K562 (cell line): Measurements from ENCODE around the gene FBXW8. TPM values are rescaled to one million over a fixed set of nuclear protein-coding genes. Genes with fewer than 3 reads are reported as not detected.

Experiments used
- ATAC-seq: fragments of 200-7000 bp; cut with Tn5 transposase; 3 replicates; pipeline ENCODE4 v1.9.1; 2020; ENCODE audit warnings: moderate library complexity
- BruUV-seq: library from RNA; stranded (reverse); fragments of 400-500 nt; replicated peaks from 2 replicates; lab custom pipeline; 2021; lab: Mats Ljungman, UMichigan
- CTCF ChIA-PET: fragments of 300-600 bp; formaldehyde crosslinking; extraction: SDS; loops from one replicate; lab custom pipeline; 2021; ENCODE audit warnings: low intra/inter-chr PET ratio; lab: Yijun Ruan, JAX
- POLR2A ChIA-PET: fragments of 300-600, 350-650 bp; sonication (Branson Sonifier 250); formaldehyde crosslinking; extraction: SDS; loops from one replicate; lab custom pipeline; 2021; ENCODE audit warnings: antibody characterized with exemption, inconsistent platforms; lab: Yijun Ruan, JAX
- DNase-seq, 4 experiments: peaks; one replicate each; pipeline versions ENCODE4 v3.0.0 to v3.0.0-alpha.2; 2011 to 2018; ENCODE audit warnings: low spot score in 3 of 4, mixed read lengths in 3 of 4; ENCODE audit errors: extremely low read depth in 1 of 4
- FAIRE-seq: peaks from 2 replicates; lab custom pipeline; 2011; peaks lifted over from hg19 to GRCh38; lab: Jason Lieb, UNC
- H2AFZ ChIP-seq: 2 replicates; pipeline ENCODE4 v1.6.0; 2011; ENCODE audit warnings: low read depth, low read length, control low read depth, inconsistent platforms
- H3K27ac ChIP-seq: fragments of 200-600 bp; 3 replicates; pipeline ENCODE4 v1.8.0; 2011; ENCODE audit warnings: low read depth, mild to moderate bottlenecking, control low read depth, inconsistent platforms, low read length, moderate library complexity, mixed read lengths; ENCODE audit errors: extremely low read depth
- H3K27me3 ChIP-seq, 2 experiments: fragments of 300-600 bp in 1 of 2; 2 replicates in 1 of 2; 3 replicates in 1 of 2; pipeline versions ENCODE4 v1.6.0 to v1.8.0; 2011; ENCODE audit warnings: inconsistent platforms in 2 of 2, low read length in 2 of 2, mild to moderate bottlenecking in 1 of 2, mixed read lengths in 1 of 2, moderate library complexity in 1 of 2; ENCODE audit not compliant: control insufficient read depth in 2 of 2, insufficient read depth in 2 of 2
- H3K36me3 ChIP-seq: fragments of 300-600 bp; 3 replicates; pipeline ENCODE4 v1.8.0; 2011; ENCODE audit warnings: mild to moderate bottlenecking, low read length, inconsistent platforms; ENCODE audit not compliant: control insufficient read depth, insufficient read depth
- H3K4me1 ChIP-seq, 2 experiments: fragments of 200-600 bp in 1 of 2; replicated peaks in 1 of 2; 2 replicates in 1 of 2; 3 replicates in 1 of 2; pipeline versions ENCODE4 v1.5.1 to v1.8.0; 2011; ENCODE audit warnings: inconsistent platforms in 2 of 2, low read length in 2 of 2, mild to moderate bottlenecking in 1 of 2, mixed read lengths in 1 of 2, moderate library complexity in 1 of 2; ENCODE audit not compliant: control insufficient read depth in 2 of 2, insufficient read depth in 2 of 2
- H3K4me2 ChIP-seq: 2 replicates; pipeline ENCODE4 v1.6.1; 2011; ENCODE audit warnings: low read length, control low read depth, inconsistent platforms, mixed read lengths; ENCODE audit not compliant: insufficient read depth
- H3K4me3 ChIP-seq: fragments of 200-600 bp; sonication (generic), shearing (Covaris generic); 2 replicates; pipeline ENCODE4 v1.5.1; 2016; ENCODE audit warnings: control low read depth, inconsistent platforms
- H3K79me2 ChIP-seq: fragments of 200-600 bp; 3 replicates; pipeline ENCODE4 v1.8.0; 2011; ENCODE audit warnings: low read length, inconsistent platforms; ENCODE audit not compliant: control insufficient read depth, insufficient read depth
- H3K9ac ChIP-seq, 2 experiments: 2 replicates each; pipeline versions ENCODE4 v1.6.0 to v1.6.1; 2011; ENCODE audit warnings: low read depth in 2 of 2, low read length in 2 of 2, control low read depth in 1 of 2, inconsistent platforms in 1 of 2, mild to moderate bottlenecking in 1 of 2, mixed read lengths in 1 of 2; ENCODE audit not compliant: insufficient read depth in 1 of 2
- H3K9me1 ChIP-seq: one replicate; pipeline ENCODE4 v1.6.0; 2011; ENCODE audit warnings: inconsistent platforms, mild to moderate bottlenecking, low read length, moderate library complexity; ENCODE audit not compliant: control insufficient read depth, insufficient read depth
- H3K9me3 ChIP-seq: replicated peaks from 2 replicates; pipeline ENCODE4 v1.5.1; 2011; ENCODE audit warnings: low read depth, low read length, inconsistent platforms; ENCODE audit not compliant: control insufficient read depth, insufficient read depth
- H4K20me1 ChIP-seq: replicated peaks from 2 replicates; pipeline ENCODE4 v1.6.1; 2011; ENCODE audit warnings: low read length, inconsistent platforms, mixed read lengths; ENCODE audit not compliant: control insufficient read depth, insufficient read depth
- CREB5 ChIP-seq: fragments of 250-450 bp; sonication (Bioruptor Pico); IDR thresholded peaks from 2 replicates; pipeline ENCODE4 v1.5.0; 2020; ENCODE audit warnings: mild to moderate bottlenecking
- IFI16 ChIP-seq: fragments of 250-450 bp; sonication (Bioruptor Pico); IDR thresholded peaks from 2 replicates; pipeline ENCODE4 v2.1.2; 2022; ENCODE audit warnings: mild to moderate bottlenecking, inconsistent platforms
- NONO ChIP-seq, 2 experiments: fragments of 200-400 bp in 1 of 2; fragments of 450-650 bp in 1 of 2; formaldehyde crosslinking in 1 of 2; IDR thresholded peaks; 2 replicates each; pipeline ENCODE4 v1.6.1; 2017; ENCODE audit warnings: low read depth in 2 of 2, mild to moderate bottlenecking in 2 of 2, moderate library complexity in 2 of 2, low read length in 1 of 2
- NR1H2 ChIP-seq: sonication (generic); formaldehyde crosslinking; IDR thresholded peaks from 2 replicates; pipeline ENCODE4 v1.4.0; 2020; ENCODE audit warnings: mild to moderate bottlenecking, missing genetic modification reagents
- PTTG1 ChIP-seq: fragments of 450-650 bp; IDR thresholded peaks from 2 replicates; pipeline ENCODE4 v1.6.1; 2016; ENCODE audit warnings: low read depth, mild to moderate bottlenecking, missing genetic modification characterization, missing compliant biosample characterization
- SRSF9 ChIP-seq: fragments of 200-400 bp; formaldehyde crosslinking; IDR thresholded peaks from 2 replicates; pipeline ENCODE4 v1.6.1; 2017; ENCODE audit warnings: low read depth, low read length, borderline replicate concordance
- TOE1 ChIP-seq, 2 experiments: fragments of 450-650 bp in 1 of 2; sonication (generic) in 1 of 2; formaldehyde crosslinking in 1 of 2; IDR thresholded peaks; 2 replicates each; pipeline versions ENCODE4 v1.7.1 to v1.8.0; 2016 to 2022; ENCODE audit warnings: borderline replicate concordance in 2 of 2, mild to moderate bottlenecking in 2 of 2, antibody characterized with exemption in 1 of 2, inconsistent platforms in 1 of 2, low read depth in 1 of 2, missing genetic modification reagents in 1 of 2, moderate library complexity in 1 of 2
- VEZF1 ChIP-seq: fragments of 200-800 bp; sonication (Bioruptor generic); IDR thresholded peaks from 2 replicates; pipeline ENCODE4 v1.6.1; 2017; ENCODE audit warnings: missing genetic modification characterization, missing compliant biosample characterization
- ZBTB7A ChIP-seq: IDR thresholded peaks from 2 replicates; pipeline ENCODE4 v1.6.1; 2011; ENCODE audit warnings: low read depth, mild to moderate bottlenecking, low read length, moderate library complexity, borderline replicate concordance; ENCODE audit not compliant: control insufficient read depth
- WGBS: fragments of 100-300 bp; shearing (Covaris generic); methylation state at CpG from one replicate; pipeline ENCODE4 v1.1.6; 2016; ENCODE audit warnings: low coverage, mixed read lengths; ENCODE audit not compliant: insufficient coverage; ENCODE audit errors: missing lambda C conversion rate; 5-methylcytosine and 5-hydroxymethylcytosine counted together
- in situ Hi-C: fragments of 300-500 bp; cut with MboI; formaldehyde crosslinking; loops from 4 replicates; pipeline ENCODE4 v1.15.0; 2018; ENCODE audit warnings: inconsistent platforms, mixed read lengths
- intact Hi-C: fragments of 100-400 bp; cut with micrococcal nuclease; formaldehyde crosslinking; loops from 2 replicates; pipeline ENCODE4 v1.14.2; 2022
- polyA plus RNA-seq, 8 experiments: library from polyadenylated mRNA; depleted of rRNA in 4 of 8; stranded (reverse) in 5 of 8; unstranded in 3 of 8; fragments of >200 nt; fragmentation: Nextera tagmentation in 2 of 8; fragmentation: Illumina TruSeq in 1 of 8; extraction: Ambion mirVana in 2 of 8; extraction: Trizol in 1 of 8; gene quantifications; 2 replicates each; pipeline versions ENCODE4 v1.2.1 to v1.2.3, GENCODE V29; 2011 to 2014; ENCODE audit warnings: inconsistent platforms in 1 of 8, missing spikeins in 1 of 8
- total RNA-seq, 7 experiments: library from RNA; depleted of rRNA in 6 of 7; stranded (reverse); fragments of >200 nt in 6 of 7; fragmentation: Illumina TruSeq in 2 of 7; extraction: Trizol in 2 of 7; gene quantifications; 2 replicates each; pipeline versions ENCODE4 v1.2.1 to v1.2.3, GENCODE V29; 2011 to 2021; ENCODE audit warnings: low replicate concordance in 1 of 7
- TF ChIP-seq, protein P1 (sequence below): fragments of 200-400 bp; formaldehyde crosslinking; IDR thresholded peaks from 2 replicates; pipeline ENCODE4 v1.6.1; 2017; ENCODE audit warnings: mild to moderate bottlenecking, low read depth, low read length, moderate library complexity
- TF ChIP-seq, protein P2 (sequence below): fragments of 200-800 bp; sonication (Bioruptor generic); IDR thresholded peaks from 2 replicates; pipeline ENCODE4 v1.6.1; 2017; ENCODE audit warnings: missing genetic modification characterization, missing compliant biosample characterization

Gene FBXW8
- total and polyA plus RNA-seq, 9 of the 15 experiments (the other 6 are each of a cell fraction or from before 2014, with no cell fraction given): 0.58 to 8.3 (median 4.4) TPM

DNA sequence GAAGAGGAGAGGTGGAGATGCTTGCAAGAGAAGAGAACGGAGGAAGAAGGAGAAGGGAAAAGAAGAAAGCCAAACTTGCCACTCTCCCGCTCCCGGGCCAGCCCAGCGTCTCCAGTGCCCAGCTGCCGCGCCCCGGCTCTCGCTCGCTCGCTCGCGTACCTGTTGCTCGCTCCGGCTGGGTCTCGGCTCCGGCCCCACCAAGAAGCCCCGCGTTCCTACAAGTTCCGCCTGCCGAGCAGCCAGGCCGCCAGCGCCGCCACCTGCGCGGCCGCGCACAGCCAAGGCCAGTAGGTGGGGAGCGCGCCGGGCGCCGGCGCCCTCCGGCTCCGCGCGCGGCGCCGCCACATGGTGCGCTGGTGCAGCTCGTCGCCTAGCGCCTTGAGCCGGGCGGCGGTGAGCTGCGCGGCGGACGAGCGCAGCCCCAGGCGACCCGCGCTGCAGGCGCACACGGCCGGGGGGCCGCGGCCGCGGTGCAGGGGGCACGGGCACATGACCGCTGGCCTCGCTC is 29.9 kb upstream of the FBXW8 start (continued):
- TF ChIP-seq NONO (IDR thresholded peaks at IDR 0.05; ENCODE audit: low read depth in 2 of 2, low read length in 1 of 2): 0 out of 4 replicates have a peak, but pooled peaks of 1 of the 2 experiments have one; percentile 20
- TF ChIP-seq, all 486 proteins: peak for 20

GRCh38 chr12:116881325-116881876 is 29.3 kb upstream of the FBXW8 start, which contains the start of gene HRK:
Gene HRK (minus strand): TSS chr12:116881441. CDS start chr12:116881307, 134 bp downstream.
- Histone ChIP-seq H3K79me2 (no peaks in the 10 kb centered on the region), H3K27ac (no peak within 1 kb of the TSS), H3K9me1 (no peaks in the 10 kb centered on the region), H2AFZ (no peak within 1 kb of the TSS), H3K4me1 (peaks cover 0 to 29% of the 10 kb centered on the region in 2 experiments; a peak in 3 of 5 replicates), H3K9me3 (no peaks in the 10 kb centered on the region), H3K27me3 (peaks cover 43 to 67% of the 10 kb centered on the region in 2 experiments), H3K4me3 (peak within 1 kb of the TSS; percentile 26), H4K20me1 (peaks cover 6% of the 10 kb centered on the region; the same call in 1 of the 2 replicates), H3K9ac (no peak within 1 kb of the TSS; a peak in 1 of 4 replicates), H3K4me2 (peak within 1 kb of the TSS; percentile 25), H3K36me3 (no peaks in the 10 kb centered on the region)
- intact Hi-C loops: no loop called here
- BruUV-seq: no TSS peak
- WGBS: 12% methylated on average over 30 of the region's 49 CpGs
- in situ Hi-C loops: no loop called here
- CTCF ChIA-PET: interaction anchor here (0.6 kb wide), 1 partner anchor 178 kb away, joined by 7 read pairs; no protein-coding TSS in a partner anchor
- POLR2A ChIA-PET: no interaction called here
- DNase-seq (peak in 2 of 4 experiments; percentile 44 to 48), FAIRE-seq (no peak), ATAC-seq (no peak; the same call in 2 of the 3 replicates)
- TF ChIP-seq SRSF9: no peak
- peak; percentile 26; the same call in 1 of the 2 replicates for TF ChIP-seq VEZF1 (CRISPR knock-in tag)
- no peak for TF ChIP-seq NR1H2 (CRISPR knock-in tag)
- TF ChIP-seq IFI16 (CRISPR knock-in tag): no peak
- TF ChIP-seq CREB5 (CRISPR knock-in tag): no peak
- peak; percentile 58 for TF ChIP-seq ZBTB7A
- TF ChIP-seq PTTG1 (tag): no peak
- TF ChIP-seq TOE1 (IDR thresholded peaks at IDR 0.05; ENCODE audit: borderline replicate concordance): no peak
- no peak for TF ChIP-seq TOE1 (CRISPR knock-in tag; IDR thresholded peaks at IDR 0.05; ENCODE audit: borderline replicate concordance, low read depth)
- TF ChIP-seq, protein P1, sequence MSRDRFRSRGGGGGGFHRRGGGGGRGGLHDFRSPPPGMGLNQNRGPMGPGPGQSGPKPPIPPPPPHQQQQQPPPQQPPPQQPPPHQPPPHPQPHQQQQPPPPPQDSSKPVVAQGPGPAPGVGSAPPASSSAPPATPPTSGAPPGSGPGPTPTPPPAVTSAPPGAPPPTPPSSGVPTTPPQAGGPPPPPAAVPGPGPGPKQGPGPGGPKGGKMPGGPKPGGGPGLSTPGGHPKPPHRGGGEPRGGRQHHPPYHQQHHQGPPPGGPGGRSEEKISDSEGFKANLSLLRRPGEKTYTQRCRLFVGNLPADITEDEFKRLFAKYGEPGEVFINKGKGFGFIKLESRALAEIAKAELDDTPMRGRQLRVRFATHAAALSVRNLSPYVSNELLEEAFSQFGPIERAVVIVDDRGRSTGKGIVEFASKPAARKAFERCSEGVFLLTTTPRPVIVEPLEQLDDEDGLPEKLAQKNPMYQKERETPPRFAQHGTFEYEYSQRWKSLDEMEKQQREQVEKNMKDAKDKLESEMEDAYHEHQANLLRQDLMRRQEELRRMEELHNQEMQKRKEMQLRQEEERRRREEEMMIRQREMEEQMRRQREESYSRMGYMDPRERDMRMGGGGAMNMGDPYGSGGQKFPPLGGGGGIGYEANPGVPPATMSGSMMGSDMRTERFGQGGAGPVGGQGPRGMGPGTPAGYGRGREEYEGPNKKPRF: no peak
- TF ChIP-seq, protein P2, sequence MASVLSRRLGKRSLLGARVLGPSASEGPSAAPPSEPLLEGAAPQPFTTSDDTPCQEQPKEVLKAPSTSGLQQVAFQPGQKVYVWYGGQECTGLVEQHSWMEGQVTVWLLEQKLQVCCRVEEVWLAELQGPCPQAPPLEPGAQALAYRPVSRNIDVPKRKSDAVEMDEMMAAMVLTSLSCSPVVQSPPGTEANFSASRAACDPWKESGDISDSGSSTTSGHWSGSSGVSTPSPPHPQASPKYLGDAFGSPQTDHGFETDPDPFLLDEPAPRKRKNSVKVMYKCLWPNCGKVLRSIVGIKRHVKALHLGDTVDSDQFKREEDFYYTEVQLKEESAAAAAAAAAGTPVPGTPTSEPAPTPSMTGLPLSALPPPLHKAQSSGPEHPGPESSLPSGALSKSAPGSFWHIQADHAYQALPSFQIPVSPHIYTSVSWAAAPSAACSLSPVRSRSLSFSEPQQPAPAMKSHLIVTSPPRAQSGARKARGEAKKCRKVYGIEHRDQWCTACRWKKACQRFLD (CRISPR knock-in tag): no peak
